Astrocyte (in vitro differentiated cells and primary cell): ENCODE measurements around the gene SNX8. TPM values are rescaled to one million over a fixed set of nuclear protein-coding genes. Genes with fewer than 3 reads are reported as not detected.
"Not testable (repeated sequence)": the region's sequence is repeated elsewhere in the genome, so short reads cannot be mapped to it uniquely, and the experiment has no call there.

Source experiments
- DNase-seq: peaks from one replicate; pipeline ENCODE4 v3.0.0-alpha.2; 2010; ENCODE audit warnings: low read depth
- FAIRE-seq: peaks from 2 replicates; lab custom pipeline; 2011; peaks lifted over from hg19 to GRCh38; lab: Jason Lieb, UNC
- H2AFZ ChIP-seq: 2 replicates; pipeline ENCODE4 v1.6.0; 2012; ENCODE audit warnings: low read depth, low read length, inconsistent platforms
- H3K27ac ChIP-seq: 2 replicates; pipeline ENCODE4 v1.5.1; 2011; ENCODE audit warnings: low read depth, low read length, inconsistent platforms
- H3K27me3 ChIP-seq: 2 replicates; pipeline ENCODE4 v1.6.0; 2011; ENCODE audit warnings: low read length, inconsistent platforms; ENCODE audit not compliant: insufficient read depth
- H3K36me3 ChIP-seq: 2 replicates; pipeline ENCODE4 v1.5.1; 2011; ENCODE audit warnings: low read length, inconsistent platforms; ENCODE audit not compliant: insufficient read depth
- H3K4me1 ChIP-seq: 2 replicates; pipeline ENCODE4 v1.5.1; 2011; ENCODE audit warnings: low read length, inconsistent platforms; ENCODE audit not compliant: insufficient read depth
- H3K4me2 ChIP-seq: 2 replicates; pipeline ENCODE4 v1.6.0; 2012; ENCODE audit warnings: low read length, inconsistent platforms
- H3K4me3 ChIP-seq: 2 replicates; pipeline ENCODE4 v1.5.1; 2011; ENCODE audit warnings: low read depth, mild to moderate bottlenecking, low read length, inconsistent platforms; ENCODE audit not compliant: insufficient read depth
- H3K79me2 ChIP-seq: 2 replicates; pipeline ENCODE4 v1.6.0; 2012; ENCODE audit warnings: mild to moderate bottlenecking, low read length, inconsistent platforms; ENCODE audit not compliant: insufficient read depth
- H3K9ac ChIP-seq: 2 replicates; pipeline ENCODE4 v1.6.0; 2012; ENCODE audit warnings: mild to moderate bottlenecking, low read length, inconsistent platforms
- H3K9me3 ChIP-seq: 2 replicates; pipeline ENCODE4 v1.5.1; 2012; ENCODE audit warnings: low read depth, mild to moderate bottlenecking, low read length, inconsistent platforms; ENCODE audit not compliant: insufficient read depth
- H4K20me1 ChIP-seq: 2 replicates; pipeline ENCODE4 v1.6.0; 2012; ENCODE audit warnings: low read length, inconsistent platforms; ENCODE audit not compliant: insufficient read depth
- H3K27ac Mint-ChIP-seq: one replicate; pipeline ENCODE4 v1.8.0; 2021; ENCODE audit warnings: mild to moderate bottlenecking, mixed read lengths; ENCODE audit not compliant: unreplicated experiment
- H3K27me3 Mint-ChIP-seq: one replicate; pipeline ENCODE4 v1.8.0; 2021; ENCODE audit warnings: low read depth, mixed read lengths; ENCODE audit not compliant: unreplicated experiment
- H3K36me3 Mint-ChIP-seq: one replicate; pipeline ENCODE4 v1.8.0; 2021; ENCODE audit warnings: low read depth, mixed read lengths; ENCODE audit not compliant: unreplicated experiment
- H3K4me1 Mint-ChIP-seq: one replicate; pipeline ENCODE4 v1.8.0; 2021; ENCODE audit warnings: low read depth, mixed read lengths; ENCODE audit not compliant: unreplicated experiment
- H3K4me3 Mint-ChIP-seq: one replicate; pipeline ENCODE4 v1.8.0; 2021; ENCODE audit warnings: mild to moderate bottlenecking, moderate library complexity, mixed read lengths; ENCODE audit not compliant: unreplicated experiment
- H3K9me3 Mint-ChIP-seq: one replicate; pipeline ENCODE4 v1.8.0; 2021; ENCODE audit warnings: mild to moderate bottlenecking, mixed read lengths; ENCODE audit not compliant: unreplicated experiment
- EZH2 ChIP-seq: IDR thresholded peaks from 2 replicates; pipeline ENCODE4 v1.6.1; 2012; ENCODE audit warnings: mild to moderate bottlenecking, low read length, inconsistent platforms; ENCODE audit not compliant: insufficient read depth
- total RNA-seq: library from RNA; stranded (reverse); gene quantifications from 2 replicates; pipeline ENCODE4 v1.2.1, GENCODE V29; 2021
- TF ChIP-seq, protein P1 (sequence below): IDR thresholded peaks from 2 replicates; pipeline ENCODE4 v1.5.1; 2011; ENCODE audit warnings: low read depth, mild to moderate bottlenecking, inconsistent platforms, low read length, moderate library complexity; ENCODE audit not compliant: insufficient read depth

SNX8 gene
- total RNA-seq, 1 donor from 2014 or later: 28.9 TPM

DNA sequence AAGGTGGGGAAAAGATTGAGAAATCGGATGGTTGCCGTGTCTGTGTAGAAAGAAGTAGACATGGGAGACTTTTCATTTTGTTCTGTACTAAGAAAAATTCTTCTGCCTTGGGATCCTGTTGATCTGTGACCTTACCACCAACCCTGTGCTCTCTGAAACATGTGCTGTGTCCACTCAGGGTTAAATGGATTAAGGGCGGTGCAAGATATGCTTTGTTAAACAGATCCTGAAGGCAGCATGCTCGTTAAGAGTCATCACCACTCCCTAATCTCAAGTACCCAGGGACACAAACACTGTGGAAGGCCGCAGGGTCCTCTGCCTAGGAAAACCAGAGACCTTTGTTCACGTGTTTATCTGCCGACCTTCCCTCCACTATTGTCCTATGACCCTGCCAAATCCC lies 10.7 kb downstream of the SNX8 start:
- not testable (repeated sequence) for H3K27me3 ChIP-seq

DNA sequence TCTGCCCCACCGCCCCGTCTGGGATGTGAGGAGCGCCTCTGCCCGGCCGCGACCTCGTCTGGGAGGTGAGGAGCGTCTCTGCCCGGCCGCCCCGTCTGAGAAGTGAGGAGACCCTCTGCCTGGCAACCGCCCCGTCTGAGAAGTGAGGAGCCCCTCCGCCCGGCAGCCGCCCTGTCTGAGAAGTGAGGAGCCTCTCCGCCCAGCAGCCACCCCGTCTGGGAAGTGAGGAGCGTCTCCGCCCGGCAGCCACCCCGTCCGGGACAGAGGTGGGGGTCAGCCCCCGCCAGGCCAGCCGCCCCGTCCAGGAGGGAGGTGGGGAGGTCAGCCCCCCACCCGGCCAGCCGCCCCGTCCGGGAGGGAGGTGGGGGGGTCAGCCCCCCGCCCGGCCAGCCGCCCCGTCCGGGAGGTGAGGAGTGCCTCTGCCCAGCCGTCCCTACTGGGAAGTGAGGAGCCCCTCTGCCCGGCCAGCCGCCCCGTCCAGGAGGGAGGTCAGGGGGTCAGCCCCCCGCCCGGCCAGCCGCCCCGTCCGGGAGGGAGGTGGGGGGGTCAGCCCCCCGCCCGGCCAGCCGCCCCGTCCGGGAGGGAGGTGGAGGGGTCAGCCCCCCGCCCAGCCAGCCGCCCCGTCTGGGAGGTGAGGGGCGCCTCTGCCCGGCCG lies 11.4 kb downstream of the SNX8 start:
- Histone ChIP-seq H3K4me1 (peaks cover 29% of the 10 kb centered on the region), H3K79me2 (peaks cover 53% of the 10 kb centered on the region), H4K20me1 (peaks cover 36% of the 10 kb centered on the region)
- DNase-seq, H3K27ac Mint-ChIP-seq, H3K27me3 ChIP-seq, H2AFZ ChIP-seq, H3K27ac ChIP-seq, H3K4me3 Mint-ChIP-seq, H3K4me2 ChIP-seq, H3K4me3 ChIP-seq, FAIRE-seq, H3K36me3 Mint-ChIP-seq, H3K9ac ChIP-seq, H3K27me3 Mint-ChIP-seq, H3K36me3 ChIP-seq, H3K9me3 ChIP-seq, H3K9me3 Mint-ChIP-seq: not testable (repeated sequence)
- peaks cover 18% of the 10 kb centered on the region for H3K4me1 Mint-ChIP-seq

More for the DNA sequence above, 10.7 kb downstream of the SNX8 start:
- H3K36me3 Mint-ChIP-seq, H3K4me3 ChIP-seq, H3K36me3 ChIP-seq, H3K4me3 Mint-ChIP-seq, H3K27ac Mint-ChIP-seq, H3K27me3 Mint-ChIP-seq, H3K27ac ChIP-seq, FAIRE-seq, DNase-seq, H2AFZ ChIP-seq, H3K9me3 Mint-ChIP-seq, H3K4me2 ChIP-seq, H3K9me3 ChIP-seq, H3K9ac ChIP-seq: not testable (repeated sequence)
- peaks cover 28% of the 10 kb centered on the region for H3K4me1 ChIP-seq
- peaks cover 33% of the 10 kb centered on the region for H4K20me1 ChIP-seq
- peaks cover 18% of the 10 kb centered on the region for H3K4me1 Mint-ChIP-seq
- H3K79me2 ChIP-seq: peaks cover 55% of the 10 kb centered on the region

DNA sequence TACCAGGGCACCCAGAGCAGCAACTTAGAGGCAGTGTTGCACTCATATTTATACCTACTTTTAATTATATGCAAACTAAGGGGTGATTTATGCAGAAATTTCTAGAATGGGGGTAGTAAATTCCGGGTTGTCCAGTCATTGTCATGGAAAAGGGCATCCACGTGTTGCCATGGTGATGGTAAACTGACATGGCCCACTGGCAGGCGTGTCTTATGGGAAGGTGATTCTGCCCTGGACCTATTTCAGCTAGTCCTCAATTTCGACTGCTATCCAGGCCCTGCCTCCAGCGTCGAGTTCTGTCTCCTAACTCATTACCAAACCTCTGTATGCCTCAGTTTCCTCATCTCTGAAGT lies 12.8 kb downstream of the SNX8 start:
- H3K36me3 Mint-ChIP-seq: peaks cover 3% of the 10 kb centered on the region
- Histone ChIP-seq H3K4me3 (no peak overlapping the region), H3K4me1 (peaks cover 23% of the 10 kb centered on the region), H3K36me3 (no peaks in the 10 kb centered on the region), H3K4me2 (no peak overlapping the region), H2AFZ (no peak overlapping the region), H3K27me3 (no peaks in the 10 kb centered on the region), H3K27ac (no peak overlapping the region), H3K9ac (no peak overlapping the region), H4K20me1 (peaks cover 35% of the 10 kb centered on the region), H3K9me3 (no peaks in the 10 kb centered on the region), H3K79me2 (peaks cover 50% of the 10 kb centered on the region)
- no peak for FAIRE-seq
- H3K27ac Mint-ChIP-seq: peak overlapping the region; percentile 41
- H3K4me1 Mint-ChIP-seq: peaks cover 9% of the 10 kb centered on the region
- H3K4me3 Mint-ChIP-seq: no peak overlapping the region
- no peaks in the 10 kb centered on the region for H3K9me3 Mint-ChIP-seq
- H3K27me3 Mint-ChIP-seq: no peaks in the 10 kb centered on the region
- DNase-seq: no peak
- TF ChIP-seq, protein P1, sequence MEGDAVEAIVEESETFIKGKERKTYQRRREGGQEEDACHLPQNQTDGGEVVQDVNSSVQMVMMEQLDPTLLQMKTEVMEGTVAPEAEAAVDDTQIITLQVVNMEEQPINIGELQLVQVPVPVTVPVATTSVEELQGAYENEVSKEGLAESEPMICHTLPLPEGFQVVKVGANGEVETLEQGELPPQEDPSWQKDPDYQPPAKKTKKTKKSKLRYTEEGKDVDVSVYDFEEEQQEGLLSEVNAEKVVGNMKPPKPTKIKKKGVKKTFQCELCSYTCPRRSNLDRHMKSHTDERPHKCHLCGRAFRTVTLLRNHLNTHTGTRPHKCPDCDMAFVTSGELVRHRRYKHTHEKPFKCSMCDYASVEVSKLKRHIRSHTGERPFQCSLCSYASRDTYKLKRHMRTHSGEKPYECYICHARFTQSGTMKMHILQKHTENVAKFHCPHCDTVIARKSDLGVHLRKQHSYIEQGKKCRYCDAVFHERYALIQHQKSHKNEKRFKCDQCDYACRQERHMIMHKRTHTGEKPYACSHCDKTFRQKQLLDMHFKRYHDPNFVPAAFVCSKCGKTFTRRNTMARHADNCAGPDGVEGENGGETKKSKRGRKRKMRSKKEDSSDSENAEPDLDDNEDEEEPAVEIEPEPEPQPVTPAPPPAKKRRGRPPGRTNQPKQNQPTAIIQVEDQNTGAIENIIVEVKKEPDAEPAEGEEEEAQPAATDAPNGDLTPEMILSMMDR: no peak
- TF ChIP-seq EZH2: no peak
